OCI-LY1 (cell line): Measurements from ENCODE around the gene DMWD.

ENCODE experiments used
- H2AFZ ChIP-seq: fragments of 200-600 bp; sonication (generic), shearing (Covaris generic); 2 replicates; pipeline ENCODE4 v1.6.0; 2014; ENCODE audit warnings: antibody characterized with exemption, mild to moderate bottlenecking, low read length
- H3F3A ChIP-seq: fragments of 200-600 bp; sonication (generic), shearing (Covaris generic); 2 replicates; pipeline ENCODE4 v1.6.0; 2014; ENCODE audit warnings: mild to moderate bottlenecking, antibody characterized with exemption, low read length, moderate library complexity; ENCODE audit not compliant: insufficient read depth
- H3K27ac ChIP-seq: fragments of 200-600 bp; sonication (generic); 2 replicates; pipeline ENCODE4 v1.5.1; 2014; ENCODE audit warnings: low read length, mixed run types, mild to moderate bottlenecking, low read depth; ENCODE audit not compliant: poor library complexity, severe bottlenecking
- H3K27me3 ChIP-seq: fragments of 200-600 bp; sonication (generic); 2 replicates; pipeline ENCODE4 v1.6.0; 2014; ENCODE audit warnings: antibody characterized with exemption, mild to moderate bottlenecking, low read length, moderate library complexity; ENCODE audit not compliant: insufficient read depth
- H3K36me3 ChIP-seq: fragments of 200-600 bp; sonication (generic); 2 replicates; pipeline ENCODE4 v1.6.1; 2014; ENCODE audit warnings: mild to moderate bottlenecking, antibody characterized with exemption, low read length, moderate library complexity, mixed read lengths; ENCODE audit not compliant: insufficient read depth
- H3K4me1 ChIP-seq: fragments of 200-600 bp; sonication (generic); 2 replicates; pipeline ENCODE4 v1.5.1; 2014; ENCODE audit warnings: mild to moderate bottlenecking, low read length, moderate library complexity; ENCODE audit not compliant: insufficient read depth, severe bottlenecking
- H3K4me2 ChIP-seq: fragments of 200-600 bp; sonication (generic), shearing (Covaris generic); 2 replicates; pipeline ENCODE4 v1.6.1; 2014; ENCODE audit warnings: low read length
- H3K4me3 ChIP-seq: fragments of 200-600 bp; sonication (generic); 2 replicates; pipeline ENCODE4 v1.5.1; 2014; ENCODE audit warnings: low read length, low read depth, mild to moderate bottlenecking, mixed read lengths; ENCODE audit not compliant: poor library complexity, severe bottlenecking
- H3K79me2 ChIP-seq: fragments of 200-600 bp; shearing (Covaris generic); 2 replicates; pipeline ENCODE4 v1.6.1; 2016; ENCODE audit warnings: mixed run types, low read length, mixed read lengths; ENCODE audit not compliant: insufficient read depth
- H3K9ac ChIP-seq: fragments of 200-600 bp; sonication (generic), shearing (Covaris generic); 2 replicates; pipeline ENCODE4 v1.6.1; 2014; ENCODE audit warnings: mild to moderate bottlenecking, low read length, mixed read lengths
- H3K9me2 ChIP-seq: fragments of 200-600 bp; sonication (generic), shearing (Covaris generic); 2 replicates; pipeline ENCODE4 v1.6.1; 2014; ENCODE audit warnings: low read depth, mild to moderate bottlenecking, low read length, mixed read lengths
- H3K9me3 ChIP-seq: fragments of 200-600 bp; shearing (Covaris generic); 2 replicates; pipeline ENCODE4 v1.6.1; 2014; ENCODE audit warnings: low read length, mixed read lengths
- H4K20me1 ChIP-seq: fragments of 200-600 bp; sonication (generic), shearing (Covaris generic); 2 replicates; pipeline ENCODE4 v1.6.0; 2016; ENCODE audit warnings: mild to moderate bottlenecking, low read length; ENCODE audit not compliant: insufficient read depth
- CTCF ChIP-seq: fragments of 200-600 bp; sonication (generic), shearing (Covaris generic); IDR thresholded peaks from 2 replicates; pipeline ENCODE4 v1.5.1; 2017; ENCODE audit warnings: mild to moderate bottlenecking, antibody characterized with exemption, low read length, moderate library complexity, mixed read lengths
- EZH2 ChIP-seq: fragments of 200-600 bp; sonication (generic), shearing (Covaris generic); IDR thresholded peaks from 2 replicates; pipeline ENCODE4 v1.8.0; 2017; ENCODE audit warnings: borderline replicate concordance, mixed run types, mild to moderate bottlenecking, antibody characterized with exemption, low read length, moderate library complexity, mixed read lengths

Gene DMWD

DNA sequence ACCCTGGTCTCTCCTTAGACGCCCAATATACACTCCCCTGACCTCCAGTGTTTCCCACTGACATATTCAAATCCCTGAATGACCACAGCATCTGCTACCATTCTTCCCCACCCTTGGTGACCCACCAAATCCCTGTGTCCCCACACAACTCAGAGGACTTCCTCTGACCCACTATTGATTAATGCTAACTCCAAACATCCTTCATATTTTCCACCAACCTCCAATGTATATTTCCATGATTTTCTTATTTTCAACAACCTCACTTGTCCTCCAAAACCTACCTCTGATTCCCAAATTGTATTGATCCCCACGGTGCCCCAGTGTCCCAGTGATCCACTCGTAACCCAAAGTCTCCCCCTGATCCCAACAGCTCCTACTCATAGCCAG is 526 bp upstream of the DMWD start:
- peak overlapping the region; percentile 24 for H3K4me3 ChIP-seq

DNA sequence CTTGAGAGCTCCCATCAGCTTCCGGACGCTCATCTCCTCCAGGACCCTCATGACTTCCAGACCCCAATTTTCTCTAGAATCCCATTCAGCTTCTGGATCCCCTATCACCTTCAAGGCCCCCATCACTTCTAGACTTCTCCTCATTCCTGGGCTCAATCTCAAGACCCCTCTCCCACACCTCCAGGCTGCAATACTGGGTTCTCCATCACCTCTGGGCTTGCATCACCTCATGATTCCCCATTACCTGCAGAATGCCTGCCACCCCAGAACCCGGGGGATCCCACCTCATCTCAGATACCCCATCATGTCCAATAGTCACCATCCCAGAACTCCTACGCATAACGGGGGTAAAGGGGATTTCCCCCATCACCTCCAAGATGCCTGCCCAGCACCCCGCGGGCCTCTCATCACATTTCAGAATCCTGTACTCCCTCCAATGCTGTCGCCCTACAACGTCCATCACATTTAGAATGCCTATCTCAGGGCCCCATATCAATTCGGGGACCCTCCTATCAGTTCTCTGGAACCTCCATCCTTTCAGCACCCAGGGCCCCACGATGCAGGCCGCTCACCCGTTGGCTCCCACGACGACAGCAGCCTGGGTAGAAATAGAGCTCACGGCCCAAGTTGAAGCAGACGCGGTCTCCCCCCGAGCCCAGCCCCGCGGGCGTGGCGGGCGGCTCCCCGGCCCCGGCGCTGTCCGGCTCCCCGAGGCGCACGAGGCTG is 738 bp downstream of the DMWD start:
- Histone ChIP-seq H3K4me2 (peak overlapping the region; percentile 93), H3K9me2 (no peaks in the 10 kb centered on the region), H3F3A (no peaks in the 10 kb centered on the region), H3K27me3 (no peaks in the 10 kb centered on the region), H3K27ac (no peak overlapping the region), H3K9me3 (no peaks in the 10 kb centered on the region), H4K20me1 (no peaks in the 10 kb centered on the region), H3K9ac (peak overlapping the region; percentile 81), H3K79me2 (0 out of 2 replicates have a peak, but pooled peaks cover 4% of the 10 kb centered on the region), H2AFZ (no peak overlapping the region), H3K36me3 (peaks cover 35% of the 10 kb centered on the region), H3K4me3 (peak overlapping the region; percentile 89), H3K4me1 (peaks cover 16% of the 10 kb centered on the region)
- no peak for TF ChIP-seq EZH2
- TF ChIP-seq CTCF: no peak

More for the DNA sequence above, 526 bp upstream of the DMWD start:
- Histone ChIP-seq H3K79me2 (0 out of 2 replicates have a peak, but pooled peaks cover 4% of the 10 kb centered on the region), H3K9ac (no peak overlapping the region), H3K4me1 (peaks cover 16% of the 10 kb centered on the region), H3K27ac (no peak overlapping the region), H3K9me3 (no peaks in the 10 kb centered on the region), H3K36me3 (peaks cover 22% of the 10 kb centered on the region), H4K20me1 (no peaks in the 10 kb centered on the region), H2AFZ (no peak overlapping the region), H3F3A (no peaks in the 10 kb centered on the region), H3K27me3 (no peaks in the 10 kb centered on the region), H3K9me2 (no peaks in the 10 kb centered on the region), H3K4me2 (peak overlapping the region; percentile 25)
- no peak for TF ChIP-seq EZH2
- no peak for TF ChIP-seq CTCF

GRCh38 chr19:45790942-45791341 is 1.7 kb downstream of the DMWD start:
- Histone ChIP-seq H3K9me3 (no peaks in the 10 kb centered on the region), H3K9ac (no peak overlapping the region), H3K27ac (no peak overlapping the region), H3K4me3 (peak overlapping the region; percentile 89), H2AFZ (no peak overlapping the region), H3K79me2 (0 out of 2 replicates have a peak, but pooled peaks cover 4% of the 10 kb centered on the region), H3K36me3 (peaks cover 43% of the 10 kb centered on the region), H3K9me2 (no peaks in the 10 kb centered on the region), H4K20me1 (no peaks in the 10 kb centered on the region), H3K4me1 (peaks cover 16% of the 10 kb centered on the region), H3K27me3 (no peaks in the 10 kb centered on the region), H3K4me2 (peak overlapping the region; percentile 93; the same call in 1 of the 2 replicates), H3F3A (no peaks in the 10 kb centered on the region)
- TF ChIP-seq CTCF (no peak), EZH2 (no peak)
